LNCAP (cell line): Measurements from ENCODE around the gene STX16.

ENCODE experiments used
- TF ChIP-seq, protein P1 (sequence below): fragments of 450-650 bp; IDR thresholded peaks from 2 replicates; pipeline ENCODE4 v1.5.1; 2017; ENCODE audit warnings: mild to moderate bottlenecking

Gene STX16, protein sequence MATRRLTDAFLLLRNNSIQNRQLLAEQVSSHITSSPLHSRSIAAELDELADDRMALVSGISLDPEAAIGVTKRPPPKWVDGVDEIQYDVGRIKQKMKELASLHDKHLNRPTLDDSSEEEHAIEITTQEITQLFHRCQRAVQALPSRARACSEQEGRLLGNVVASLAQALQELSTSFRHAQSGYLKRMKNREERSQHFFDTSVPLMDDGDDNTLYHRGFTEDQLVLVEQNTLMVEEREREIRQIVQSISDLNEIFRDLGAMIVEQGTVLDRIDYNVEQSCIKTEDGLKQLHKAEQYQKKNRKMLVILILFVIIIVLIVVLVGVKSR

DNA sequence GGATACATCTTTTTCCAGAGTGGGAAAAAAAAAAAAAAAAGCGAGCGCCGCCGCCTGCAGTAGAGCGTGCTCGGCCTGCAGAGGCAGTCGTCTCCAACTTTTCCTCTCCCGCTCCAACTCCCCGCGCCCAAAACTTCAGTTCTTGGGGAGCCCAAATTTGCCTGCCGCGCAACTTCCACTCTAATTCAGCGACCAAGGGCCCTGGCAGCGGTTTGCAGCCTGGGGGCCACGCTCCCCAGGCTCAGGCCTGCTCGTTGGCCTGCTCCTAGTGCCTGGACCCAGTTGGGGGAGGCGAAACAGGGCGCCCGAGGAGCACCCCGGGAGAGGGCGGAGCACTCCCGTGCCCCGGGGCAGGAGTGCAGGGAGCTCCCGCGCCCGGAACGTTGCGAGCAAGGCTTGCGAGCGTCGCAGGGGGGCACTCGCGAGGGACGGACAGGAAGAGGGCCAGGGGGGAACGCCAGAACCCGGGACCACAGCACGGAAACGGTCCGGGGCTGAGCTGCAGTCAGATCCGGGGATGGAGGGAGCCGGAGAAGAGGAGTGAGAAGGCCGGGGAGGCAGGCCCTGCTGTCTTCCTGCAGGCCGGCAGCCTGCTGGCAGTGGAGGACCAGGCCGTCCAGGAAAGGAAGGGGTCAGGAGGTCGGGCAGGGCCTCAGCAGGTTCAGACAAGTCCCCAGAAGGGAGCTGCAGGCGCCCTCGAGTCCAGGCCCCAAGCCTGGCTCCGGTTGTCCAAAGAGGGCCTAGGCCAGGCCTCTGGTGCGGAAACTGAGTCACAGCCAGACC, at the start of gene STX16:
STX16 (plus strand) TSS at position 508 of the 783 bp plus-strand sequence. CDS start 724 bp downstream, outside the sequence.
- TF ChIP-seq, protein P1, sequence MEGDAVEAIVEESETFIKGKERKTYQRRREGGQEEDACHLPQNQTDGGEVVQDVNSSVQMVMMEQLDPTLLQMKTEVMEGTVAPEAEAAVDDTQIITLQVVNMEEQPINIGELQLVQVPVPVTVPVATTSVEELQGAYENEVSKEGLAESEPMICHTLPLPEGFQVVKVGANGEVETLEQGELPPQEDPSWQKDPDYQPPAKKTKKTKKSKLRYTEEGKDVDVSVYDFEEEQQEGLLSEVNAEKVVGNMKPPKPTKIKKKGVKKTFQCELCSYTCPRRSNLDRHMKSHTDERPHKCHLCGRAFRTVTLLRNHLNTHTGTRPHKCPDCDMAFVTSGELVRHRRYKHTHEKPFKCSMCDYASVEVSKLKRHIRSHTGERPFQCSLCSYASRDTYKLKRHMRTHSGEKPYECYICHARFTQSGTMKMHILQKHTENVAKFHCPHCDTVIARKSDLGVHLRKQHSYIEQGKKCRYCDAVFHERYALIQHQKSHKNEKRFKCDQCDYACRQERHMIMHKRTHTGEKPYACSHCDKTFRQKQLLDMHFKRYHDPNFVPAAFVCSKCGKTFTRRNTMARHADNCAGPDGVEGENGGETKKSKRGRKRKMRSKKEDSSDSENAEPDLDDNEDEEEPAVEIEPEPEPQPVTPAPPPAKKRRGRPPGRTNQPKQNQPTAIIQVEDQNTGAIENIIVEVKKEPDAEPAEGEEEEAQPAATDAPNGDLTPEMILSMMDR, result peak; percentile 79

DNA sequence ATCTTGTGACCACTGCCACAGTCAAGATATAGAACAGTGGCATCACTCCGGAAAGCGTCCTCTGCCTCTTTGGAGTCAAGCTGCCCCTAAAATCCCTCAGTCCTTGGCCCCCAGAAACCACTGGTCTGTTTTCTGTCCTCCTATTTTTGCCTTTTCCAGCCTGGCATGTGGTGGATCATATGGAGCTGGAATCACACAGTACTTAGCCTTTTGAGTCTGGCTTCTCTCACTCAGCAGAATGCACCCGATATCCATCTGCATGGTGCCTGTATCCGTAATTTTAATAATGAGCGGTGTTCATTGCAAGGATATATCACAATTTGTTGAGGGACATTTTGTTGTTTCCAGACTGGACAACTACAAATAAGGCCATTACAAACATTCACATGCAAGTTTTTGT, 49.0 kb upstream of the STX16 start:
- TF ChIP-seq, protein P1, result no peak

DNA sequence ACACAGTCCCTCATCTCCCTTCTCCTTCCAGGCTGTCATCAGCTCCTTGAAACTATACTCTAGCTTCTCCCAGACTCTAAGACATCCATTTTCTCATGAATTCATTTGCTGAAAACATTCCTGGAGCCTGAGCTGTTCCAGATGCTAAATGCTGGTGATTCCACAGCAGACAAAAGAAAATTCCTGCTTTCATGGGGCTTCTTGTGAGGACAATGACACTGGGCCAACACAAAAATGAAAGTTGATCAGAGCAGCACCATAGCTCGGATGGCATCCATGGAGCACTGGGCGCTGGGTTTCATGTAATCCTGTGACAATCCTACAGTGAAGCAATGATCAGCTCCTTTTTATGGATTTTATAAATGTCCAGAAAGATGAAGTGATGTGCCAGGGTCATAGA, 47.4 kb upstream of the STX16 start:
- TF ChIP-seq, protein P1, result no peak

DNA sequence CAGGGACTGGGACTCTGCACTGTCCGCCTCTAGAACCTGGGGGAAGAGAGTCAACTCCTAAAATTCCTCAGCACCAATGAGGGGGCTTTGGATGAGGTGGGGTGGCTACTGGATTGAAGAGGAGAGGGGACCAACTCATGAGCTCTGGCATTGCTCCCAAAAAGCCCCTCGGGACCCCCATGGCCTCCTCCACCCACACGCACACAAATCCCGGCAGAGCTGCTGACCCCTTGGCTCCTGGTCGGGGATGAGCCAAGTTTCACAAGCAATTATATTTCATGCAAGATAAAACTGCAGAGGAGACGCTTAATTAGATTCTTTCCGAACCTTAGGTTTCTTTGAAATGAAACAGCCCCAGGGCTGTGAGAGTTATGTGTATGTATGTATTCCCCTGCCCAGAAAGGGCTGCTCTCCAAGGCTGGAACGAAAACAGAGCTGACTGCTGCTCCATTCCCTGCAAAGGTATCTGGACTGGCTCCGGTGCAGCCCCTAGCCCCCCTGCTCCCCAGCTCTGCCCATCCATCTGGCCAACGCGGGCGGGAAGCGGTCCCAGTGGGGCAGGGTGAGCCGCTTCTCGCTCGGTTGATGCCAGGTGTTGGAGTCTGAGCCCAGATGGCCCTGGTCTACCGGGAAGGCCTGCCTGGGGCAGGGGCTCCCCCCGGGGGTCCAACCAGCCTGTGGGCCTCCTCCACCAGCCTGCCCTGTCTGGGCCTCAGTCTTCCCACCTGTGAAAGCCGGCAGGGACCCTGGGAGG, 46.8 kb upstream of the STX16 start:
- TF ChIP-seq, protein P1, result no peak

DNA sequence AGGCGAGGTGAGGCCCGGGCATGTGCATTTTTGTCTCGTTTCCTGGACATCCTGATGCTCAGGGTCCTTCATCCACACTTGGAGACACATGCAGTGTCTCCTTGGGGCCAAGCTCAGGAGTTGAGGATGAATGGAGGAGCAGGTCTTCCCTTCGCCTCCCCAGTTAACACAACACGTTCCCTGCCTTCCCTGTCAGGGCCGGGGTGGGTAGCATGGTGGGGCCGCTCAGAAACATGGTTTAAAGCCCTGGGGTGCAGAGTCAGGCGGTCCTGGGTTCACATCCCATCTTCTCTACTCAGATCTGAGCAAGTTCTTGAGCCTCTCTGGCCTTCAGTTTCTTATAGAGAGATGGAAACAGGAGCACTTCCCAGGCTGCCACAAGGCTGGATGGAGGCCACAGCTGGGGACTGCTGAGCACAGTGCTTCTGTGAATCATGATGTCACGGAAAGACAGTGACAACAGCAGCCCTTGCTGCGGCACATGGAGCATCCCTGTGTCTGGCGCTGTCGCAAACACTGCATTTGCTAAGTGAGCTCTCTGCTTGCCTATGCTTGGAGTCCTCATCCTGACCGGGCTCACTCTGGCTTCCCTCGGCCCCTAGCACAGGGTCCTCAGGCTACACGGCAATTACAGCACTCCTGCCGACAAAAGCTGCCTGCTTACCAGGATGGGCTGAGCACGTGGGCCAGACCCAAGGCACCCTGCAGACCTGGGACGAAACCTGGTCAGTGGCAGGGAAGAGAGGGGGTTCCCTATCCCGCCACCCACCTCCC, 45.6 kb upstream of the STX16 start:
- TF ChIP-seq, protein P1, result no peak

DNA sequence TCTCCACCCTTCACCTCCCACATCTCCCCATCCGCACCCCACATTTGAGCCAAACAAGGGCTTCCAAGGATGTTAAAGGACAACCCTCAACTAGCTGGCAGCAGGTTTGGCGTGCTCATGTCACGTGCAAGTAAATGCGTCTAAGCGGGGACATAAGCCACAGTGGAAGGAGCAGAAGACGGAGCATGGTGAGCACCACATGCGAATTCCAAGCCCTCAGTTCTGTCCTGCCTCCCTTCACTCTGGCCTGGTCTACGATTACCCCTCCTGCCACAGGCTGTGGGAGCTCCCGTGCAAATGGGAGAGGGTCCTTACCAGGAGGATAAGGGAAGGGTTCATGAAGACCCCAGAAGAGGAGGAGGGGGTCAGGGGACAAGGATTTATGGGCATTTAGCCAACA, 44.9 kb upstream of the STX16 start:
- TF ChIP-seq, protein P1, result no peak
